ENCODE data around the gene MDH2. TPM values are rescaled to one million over a fixed set of nuclear protein-coding genes. Genes with fewer than 3 reads are reported as not detected.
A peak's percentile ranks its signal among the peaks of the same experiment; 100 is the strongest.

Gene MDH2
- total RNA-seq, 1 experiment from 2014 or later = 313 TPM

GRCh38 chr7:76053461-76053860 lies 5.6 kb downstream of the MDH2 start:
- Mint-ChIP-seq H3K27ac (ENCODE audit: unreplicated experiment) (no peak overlapping the region), H3K36me3 (ENCODE audit: insufficient read depth, unreplicated experiment) (peaks cover 82% of the 10 kb centered on the region), H3K27me3 (ENCODE audit: insufficient read depth, unreplicated experiment) (no peaks in the 10 kb centered on the region), H3K9me3 (ENCODE audit: unreplicated experiment) (no peaks in the 10 kb centered on the region), H3K4me1 (ENCODE audit: low read depth, unreplicated experiment) (peaks cover 23% of the 10 kb centered on the region), H3K4me3 (ENCODE audit: unreplicated experiment) (no peak overlapping the region)
- DNase-seq = no peak
- H3K27me3 ChIP-seq (replicated peaks; ENCODE audit: control insufficient read depth, insufficient read depth, low read length) = no peaks in the 10 kb centered on the region
- ChIA-PET CTCF (no interaction called here), POLR2A (no interaction called here)
- H3K36me3 ChIP-seq (ENCODE audit: control insufficient read depth, insufficient read depth, low read length) = peaks cover 2% of the 10 kb centered on the region
- no peak overlapping the region for H3K4me3 ChIP-seq (ENCODE audit: low read depth, low read length)
- no TSS peak for BruUV-seq (replicated peaks)
- H3K4me1 ChIP-seq = peaks cover 13% of the 10 kb centered on the region; the same call in 1 of the 2 replicates
- intact Hi-C loops (cut with micrococcal nuclease; ENCODE audit: unreplicated experiment) = no loop called here
- no peaks in the 10 kb centered on the region for H3K9me3 ChIP-seq
- TF ChIP-seq CTCF (IDR thresholded peaks at IDR 0.05; ENCODE audit: insufficient read depth in 1 of 2, low read depth in 1 of 2, low read length in 1 of 2, severe bottlenecking in 1 of 2, unreplicated experiment in 1 of 2) = no peak

- no TSS peak for BruUV-seq (replicated peaks)
- Mint-ChIP-seq H3K27ac (ENCODE audit: unreplicated experiment) (no peak overlapping the region), H3K36me3 (ENCODE audit: insufficient read depth, unreplicated experiment) (peaks cover 77% of the 10 kb centered on the region), H3K4me1 (ENCODE audit: low read depth, unreplicated experiment) (peaks cover 18% of the 10 kb centered on the region), H3K27me3 (ENCODE audit: insufficient read depth, unreplicated experiment) (no peaks in the 10 kb centered on the region), H3K9me3 (ENCODE audit: unreplicated experiment) (no peaks in the 10 kb centered on the region), H3K4me3 (ENCODE audit: unreplicated experiment) (no peak overlapping the region)
- H3K27me3 ChIP-seq (replicated peaks; ENCODE audit: control insufficient read depth, insufficient read depth, low read length) = no peaks in the 10 kb centered on the region
- ChIA-PET CTCF (no interaction called here), POLR2A (no interaction called here)
- H3K4me3 ChIP-seq (ENCODE audit: low read depth, low read length) = no peak overlapping the region
- TF ChIP-seq CTCF (IDR thresholded peaks at IDR 0.05; ENCODE audit: insufficient read depth in 1 of 2, low read depth in 1 of 2, low read length in 1 of 2, severe bottlenecking in 1 of 2, unreplicated experiment in 1 of 2) = no peak
- H3K36me3 ChIP-seq (ENCODE audit: control insufficient read depth, insufficient read depth, low read length) = peaks cover 2% of the 10 kb centered on the region
- peaks cover 8% of the 10 kb centered on the region; the same call in 1 of the 2 replicates for H3K4me1 ChIP-seq
- H3K9me3 ChIP-seq = no peaks in the 10 kb centered on the region
- DNase-seq = peak; percentile 56 to 60
- intact Hi-C loops (cut with micrococcal nuclease; ENCODE audit: unreplicated experiment) = no loop called here
Observed at GRCh38 chr7:76054123-76055120, 6.5 kb downstream of the MDH2 start.

GRCh38 chr7:76056241-76056640 lies 8.3 kb downstream of the MDH2 start:
- no peaks in the 10 kb centered on the region for H3K27me3 Mint-ChIP-seq (ENCODE audit: insufficient read depth, unreplicated experiment)
- no peaks in the 10 kb centered on the region for H3K4me1 ChIP-seq
- intact Hi-C loops (cut with micrococcal nuclease; ENCODE audit: unreplicated experiment) = no loop called here
- no peak overlapping the region for H3K27ac Mint-ChIP-seq (ENCODE audit: unreplicated experiment)
- peaks cover 6% of the 10 kb centered on the region for H3K4me1 Mint-ChIP-seq (ENCODE audit: low read depth, unreplicated experiment)
- H3K9me3 Mint-ChIP-seq (ENCODE audit: unreplicated experiment) = no peaks in the 10 kb centered on the region
- ChIA-PET CTCF (no interaction called here), POLR2A (interaction anchor here (0.7 kb wide), 1 partner anchor 36 kb away, joined by 5 read pairs; no protein-coding TSS in a partner anchor)
- no peak for DNase-seq
- no TSS peak for BruUV-seq (replicated peaks)
- peaks cover 74% of the 10 kb centered on the region for H3K36me3 Mint-ChIP-seq (ENCODE audit: insufficient read depth, unreplicated experiment)
- no peak overlapping the region for H3K4me3 ChIP-seq (ENCODE audit: low read depth, low read length)
- H3K4me3 Mint-ChIP-seq (ENCODE audit: unreplicated experiment) = no peak overlapping the region
- no peaks in the 10 kb centered on the region for H3K27me3 ChIP-seq (replicated peaks; ENCODE audit: control insufficient read depth, insufficient read depth, low read length)
- TF ChIP-seq CTCF (IDR thresholded peaks at IDR 0.05; ENCODE audit: insufficient read depth in 1 of 2, low read depth in 1 of 2, low read length in 1 of 2, severe bottlenecking in 1 of 2, unreplicated experiment in 1 of 2) = no peak
- no peaks in the 10 kb centered on the region for H3K9me3 ChIP-seq
- peaks cover 2% of the 10 kb centered on the region for H3K36me3 ChIP-seq (ENCODE audit: control insufficient read depth, insufficient read depth, low read length)

All from Caco-2 (cell line).